Measurements from ENCODE around the gene CHD6. TPM values are rescaled to one million over a fixed set of nuclear protein-coding genes. Genes with fewer than 3 reads are reported as not detected.
A peak's percentile ranks its signal among the peaks of the same experiment; 100 is the strongest.

CHD6 gene
- total RNA-seq, 1 experiment from 2014 or later = 16.1 TPM

- H3K9me3 ChIP-seq = no peaks in the 10 kb centered on the region
- H3K36me3 ChIP-seq = no peaks in the 10 kb centered on the region
- H3K4me3 ChIP-seq = no peak overlapping the region
- H3K27me3 ChIP-seq = no peaks in the 10 kb centered on the region
- DNase-seq = no peak
Observed at GRCh38 chr20:41394081-41394480, 224.1 kb downstream of the CHD6 start.

- no peak overlapping the region for H3K4me3 ChIP-seq
- H3K27me3 ChIP-seq = no peaks in the 10 kb centered on the region
- no peaks in the 10 kb centered on the region for H3K36me3 ChIP-seq
- no peaks in the 10 kb centered on the region for H3K9me3 ChIP-seq
- DNase-seq = no peak
Observed at GRCh38 chr20:41393705-41394066, 224.5 kb downstream of the CHD6 start.

GRCh38 chr20:41392871-41393704 lies 225.1 kb downstream of the CHD6 start:
- Histone ChIP-seq H3K27me3 (no peaks in the 10 kb centered on the region), H3K4me3 (no peak overlapping the region), H3K36me3 (no peaks in the 10 kb centered on the region), H3K9me3 (no peaks in the 10 kb centered on the region)
- peak; percentile 22 for DNase-seq

GRCh38 chr20:41392295-41392694 lies 225.9 kb downstream of the CHD6 start:
- Histone ChIP-seq H3K9me3 (no peaks in the 10 kb centered on the region), H3K27me3 (no peaks in the 10 kb centered on the region), H3K4me3 (no peak overlapping the region), H3K36me3 (no peaks in the 10 kb centered on the region)
- DNase-seq = no peak

GRCh38 chr20:41391587-41392001 lies 226.6 kb downstream of the CHD6 start:
- no peak for DNase-seq
- H3K9me3 ChIP-seq = no peaks in the 10 kb centered on the region
- no peak overlapping the region for H3K4me3 ChIP-seq
- no peaks in the 10 kb centered on the region for H3K36me3 ChIP-seq
- no peaks in the 10 kb centered on the region for H3K27me3 ChIP-seq

GRCh38 chr20:41390889-41391288 lies 227.3 kb downstream of the CHD6 start:
- H3K4me3 ChIP-seq = no peak overlapping the region
- no peaks in the 10 kb centered on the region for H3K36me3 ChIP-seq
- no peak for DNase-seq
- H3K27me3 ChIP-seq = no peaks in the 10 kb centered on the region
- no peaks in the 10 kb centered on the region for H3K9me3 ChIP-seq

GRCh38 chr20:41387444-41387851 lies 230.7 kb downstream of the CHD6 start:
- DNase-seq = no peak
- Histone ChIP-seq H3K9me3 (no peaks in the 10 kb centered on the region), H3K27me3 (no peaks in the 10 kb centered on the region), H3K4me3 (no peak overlapping the region), H3K36me3 (no peaks in the 10 kb centered on the region)

GRCh38 chr20:41386502-41387427 lies 231.4 kb downstream of the CHD6 start:
- no peaks in the 10 kb centered on the region for H3K9me3 ChIP-seq
- H3K27me3 ChIP-seq = no peaks in the 10 kb centered on the region
- no peak overlapping the region for H3K4me3 ChIP-seq
- no peaks in the 10 kb centered on the region for H3K36me3 ChIP-seq
- DNase-seq = no peak

GRCh38 chr20:41382791-41383305 lies 235.3 kb downstream of the CHD6 start:
- Histone ChIP-seq H3K4me3 (no peak overlapping the region), H3K27me3 (peaks cover 11% of the 10 kb centered on the region; the same call in 1 of the 2 replicates), H3K9me3 (no peaks in the 10 kb centered on the region), H3K36me3 (no peaks in the 10 kb centered on the region)
- no peak for DNase-seq

GRCh38 chr20:41380551-41381193 lies 237.5 kb downstream of the CHD6 start:
- DNase-seq = peak; percentile 35
- Histone ChIP-seq H3K36me3 (no peaks in the 10 kb centered on the region), H3K4me3 (no peak overlapping the region), H3K27me3 (peaks cover 11% of the 10 kb centered on the region; the same call in 1 of the 2 replicates), H3K9me3 (no peaks in the 10 kb centered on the region)

- peaks cover 11% of the 10 kb centered on the region; the same call in 1 of the 2 replicates for H3K27me3 ChIP-seq
- no peak overlapping the region for H3K4me3 ChIP-seq
- DNase-seq = no peak
- H3K36me3 ChIP-seq = no peaks in the 10 kb centered on the region
- no peaks in the 10 kb centered on the region for H3K9me3 ChIP-seq
Observed at GRCh38 chr20:41379551-41379950, 238.6 kb downstream of the CHD6 start.

GRCh38 chr20:41377275-41377674 lies 240.9 kb downstream of the CHD6 start:
- no peak for DNase-seq
- H3K4me3 ChIP-seq = no peak overlapping the region
- H3K9me3 ChIP-seq = no peaks in the 10 kb centered on the region
- peaks cover 11% of the 10 kb centered on the region; the same call in 1 of the 2 replicates for H3K27me3 ChIP-seq
- H3K36me3 ChIP-seq = no peaks in the 10 kb centered on the region

- Histone ChIP-seq H3K27me3 (peaks cover 11% of the 10 kb centered on the region; the same call in 1 of the 2 replicates), H3K4me3 (no peak overlapping the region), H3K36me3 (no peaks in the 10 kb centered on the region), H3K9me3 (no peaks in the 10 kb centered on the region)
- DNase-seq = no peak
Observed at GRCh38 chr20:41376349-41376748, 241.8 kb downstream of the CHD6 start.

GRCh38 chr20:41375846-41376245 lies 242.3 kb downstream of the CHD6 start:
- H3K4me3 ChIP-seq = no peak overlapping the region
- H3K27me3 ChIP-seq = peaks cover 11% of the 10 kb centered on the region; the same call in 1 of the 2 replicates
- DNase-seq = no peak
- no peaks in the 10 kb centered on the region for H3K9me3 ChIP-seq
- no peaks in the 10 kb centered on the region for H3K36me3 ChIP-seq

- no peak for DNase-seq
- no peak overlapping the region for H3K4me3 ChIP-seq
- no peaks in the 10 kb centered on the region for H3K9me3 ChIP-seq
- peaks cover 4% of the 10 kb centered on the region; the same call in 1 of the 2 replicates for H3K27me3 ChIP-seq
- no peaks in the 10 kb centered on the region for H3K36me3 ChIP-seq
Observed at GRCh38 chr20:41373931-41374920, 244.0 kb downstream of the CHD6 start.
